GM21576 (cell line): ENCODE results near the gene SPOCK2.
"Not testable (repeated sequence)": the region's sequence is repeated elsewhere in the genome, so short reads cannot be mapped to it uniquely, and the experiment has no call there.

Experiments used
- ATAC-seq: cut with Tn5 transposase; IDR thresholded peaks from one replicate; pipeline ENCODE4 v1.9.1; 2021; ENCODE audit warnings: mild to moderate bottlenecking, moderate library complexity; ENCODE audit not compliant: unreplicated experiment

Gene SPOCK2

GRCh38 chr10:72087969-72088888, at the start of gene SPOCK2:
TSS of gene SPOCK2 (minus strand) at chr10:72088551. CDS start at chr10:72088328, 223 bp downstream.
- ATAC-seq: no peak

GRCh38 chr10:72137583-72137982, 49.2 kb upstream of the SPOCK2 start:
- no peak for ATAC-seq

- not testable (repeated sequence) for ATAC-seq
These were observed 47.9 kb upstream of the SPOCK2 start for GRCh38 chr10:72136225-72136624.

GRCh38 chr10:72134785-72135767, 46.7 kb upstream of the SPOCK2 start:
- no peak for ATAC-seq

- ATAC-seq: peak; percentile 66
These were observed 45.2 kb upstream of the SPOCK2 start for GRCh38 chr10:72133517-72133916.

- ATAC-seq: no peak
These were observed 44.5 kb upstream of the SPOCK2 start for GRCh38 chr10:72132854-72133253.

GRCh38 chr10:72127571-72127970, 39.2 kb upstream of the SPOCK2 start:
- no peak for ATAC-seq

GRCh38 chr10:72126872-72127232, 38.5 kb upstream of the SPOCK2 start:
- no peak for ATAC-seq

- no peak for ATAC-seq
These were observed 38.0 kb upstream of the SPOCK2 start for GRCh38 chr10:72126184-72126871.

GRCh38 chr10:72124989-72125388, 36.6 kb upstream of the SPOCK2 start:
- ATAC-seq: no peak

- ATAC-seq: no peak
These were observed 36.0 kb upstream of the SPOCK2 start for GRCh38 chr10:72124381-72124780.

GRCh38 chr10:72123616-72124015, 35.3 kb upstream of the SPOCK2 start:
- no peak for ATAC-seq

- ATAC-seq: no peak
These were observed 33.9 kb upstream of the SPOCK2 start for GRCh38 chr10:72122221-72122620.

- ATAC-seq: no peak
These were observed 33.0 kb upstream of the SPOCK2 start for GRCh38 chr10:72121389-72121788.

GRCh38 chr10:72116372-72116771, 28.0 kb upstream of the SPOCK2 start:
- ATAC-seq: no peak

- no peak for ATAC-seq
These were observed 26.5 kb upstream of the SPOCK2 start for GRCh38 chr10:72114706-72115450.

GRCh38 chr10:72110673-72111401, 22.5 kb upstream of the SPOCK2 start:
- ATAC-seq: no peak

- ATAC-seq: no peak
These were observed 21.3 kb upstream of the SPOCK2 start for GRCh38 chr10:72109636-72110157.
